ENCODE measurements around the gene PAK5.

PAK5 gene

DNA sequence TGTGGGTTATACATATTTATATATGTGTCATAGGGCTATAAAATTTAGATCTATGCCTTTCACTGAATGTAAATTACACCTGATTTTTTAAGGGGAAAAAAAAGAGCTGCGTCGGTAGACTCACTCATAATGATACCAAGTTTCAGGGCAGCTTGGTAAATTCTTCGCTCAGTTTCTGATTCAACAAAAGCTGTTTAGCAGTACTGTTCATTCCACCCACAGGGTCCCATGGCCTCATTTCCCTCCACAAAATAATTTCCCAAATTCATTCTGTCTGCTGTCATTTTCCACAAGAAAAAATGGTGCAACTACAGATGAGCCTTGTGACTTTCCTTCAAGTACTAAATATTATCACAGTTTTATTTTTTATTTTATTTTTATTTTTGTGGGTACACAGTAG is 63.7 kb downstream of the PAK5 start:
- DNase-seq = no peak

GRCh38 chr20:9769954-9770353 is 68.9 kb downstream of the PAK5 start:
- no peak for DNase-seq

DNA sequence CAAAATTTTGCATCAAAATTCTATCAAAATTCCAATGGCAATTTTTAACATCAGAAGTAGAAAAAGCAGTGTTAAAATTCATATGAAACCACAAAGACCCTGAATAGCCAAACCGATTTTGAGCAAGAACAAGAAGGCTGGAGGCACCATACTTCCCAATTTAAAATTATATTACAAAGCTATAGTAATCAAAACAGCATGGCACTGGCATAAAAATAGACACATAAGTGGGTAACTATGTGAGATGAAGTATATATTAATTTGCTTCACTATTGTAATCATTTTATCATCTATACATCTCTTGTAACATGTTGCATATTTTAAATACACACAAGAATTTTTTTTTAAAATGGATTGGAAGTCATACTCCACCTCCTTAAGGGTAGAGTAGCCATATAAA is 77.4 kb downstream of the PAK5 start:
- no peak for DNase-seq

GRCh38 chr20:9759392-9759791 is 79.5 kb downstream of the PAK5 start:
- DNase-seq = no peak

DNA sequence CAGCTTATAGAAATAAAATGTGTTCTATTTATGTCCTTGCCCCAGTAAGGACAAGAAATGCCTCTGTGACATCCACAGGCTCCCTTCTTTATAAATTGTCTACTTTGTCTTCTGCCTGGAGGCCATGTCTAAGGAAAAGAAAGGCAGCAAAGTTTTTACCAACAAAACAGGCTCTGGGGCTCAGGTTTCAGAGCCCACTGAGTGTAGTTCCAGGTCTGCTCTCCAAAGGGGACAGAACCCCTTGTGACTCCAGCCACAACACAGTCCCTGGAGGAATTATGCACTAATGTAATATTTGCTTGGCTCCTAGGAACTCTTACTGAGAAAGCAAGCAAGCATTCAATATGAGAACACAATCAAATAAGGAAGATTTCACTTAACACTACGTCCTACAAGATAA is 80.1 kb downstream of the PAK5 start:
- no peak for DNase-seq

- no peak for DNase-seq
Measured at GRCh38 chr20:9756660-9757059, 82.2 kb downstream of the PAK5 start.

DNA sequence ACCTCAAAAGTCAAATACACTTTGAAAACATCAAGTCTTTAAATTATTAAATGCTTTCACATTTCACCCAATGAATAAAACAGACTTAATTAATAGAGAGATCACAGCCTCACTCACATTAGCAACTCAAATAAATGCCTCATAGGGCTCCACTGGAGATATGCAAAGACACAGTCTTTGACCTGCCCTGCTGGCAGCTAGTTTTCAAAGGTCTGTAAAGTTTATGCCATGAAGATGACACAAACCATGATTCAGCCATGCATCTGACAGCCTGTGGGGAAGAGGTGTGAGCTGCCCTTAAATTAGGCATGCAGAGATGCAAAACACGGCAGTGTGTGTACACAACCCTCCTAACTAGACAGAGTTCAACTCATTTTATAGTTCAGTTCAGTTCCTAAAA is 83.6 kb downstream of the PAK5 start:
- DNase-seq = no peak

- DNase-seq = no peak
Measured at GRCh38 chr20:9744551-9744950, 94.3 kb downstream of the PAK5 start.

- no peak for DNase-seq
Measured at GRCh38 chr20:9743871-9744270, 95.0 kb downstream of the PAK5 start.

DNA sequence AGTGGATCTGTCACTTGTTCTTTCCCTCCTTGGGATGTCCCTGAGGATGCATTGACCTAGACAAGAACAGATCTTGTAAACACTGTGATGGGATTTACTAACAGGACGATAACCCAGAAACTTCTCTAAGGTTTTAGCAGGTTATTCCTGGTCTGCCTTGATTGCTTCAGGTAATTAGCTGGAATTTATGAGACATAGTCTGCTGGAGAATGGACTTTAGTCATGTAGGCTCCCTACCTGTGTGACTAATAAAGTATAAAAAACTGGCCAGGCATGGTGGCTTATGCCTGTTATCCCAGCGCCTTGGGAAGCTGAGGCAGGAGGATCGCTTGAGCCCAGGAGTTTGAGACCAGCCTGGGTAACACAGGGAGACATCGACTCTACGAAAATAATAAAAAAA is 96.1 kb downstream of the PAK5 start:
- DNase-seq = no peak

DNA sequence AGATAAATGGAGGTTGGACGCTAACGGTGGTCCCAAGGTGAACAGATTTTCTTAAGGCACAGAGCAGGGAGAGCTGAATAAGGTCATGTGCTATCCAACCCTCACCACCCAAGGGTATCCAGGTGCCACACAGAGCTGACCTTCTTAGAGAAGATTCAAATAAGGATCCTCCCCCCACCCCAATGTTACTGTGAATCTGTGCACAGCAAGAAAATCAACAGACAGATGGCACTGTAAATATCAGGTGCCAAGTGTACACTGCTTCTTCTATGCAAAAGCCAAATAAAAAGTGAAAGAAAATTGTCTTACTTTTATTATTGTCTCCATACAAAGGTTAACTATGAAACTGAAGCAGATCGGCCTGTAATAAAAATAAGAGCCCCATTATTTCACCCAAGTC is 96.9 kb downstream of the PAK5 start:
- DNase-seq = no peak

GRCh38 chr20:9740486-9740885 is 98.4 kb downstream of the PAK5 start:
- DNase-seq = no peak

- no peak for DNase-seq
Measured at GRCh38 chr20:9739991-9740390, 98.9 kb downstream of the PAK5 start.

DNA sequence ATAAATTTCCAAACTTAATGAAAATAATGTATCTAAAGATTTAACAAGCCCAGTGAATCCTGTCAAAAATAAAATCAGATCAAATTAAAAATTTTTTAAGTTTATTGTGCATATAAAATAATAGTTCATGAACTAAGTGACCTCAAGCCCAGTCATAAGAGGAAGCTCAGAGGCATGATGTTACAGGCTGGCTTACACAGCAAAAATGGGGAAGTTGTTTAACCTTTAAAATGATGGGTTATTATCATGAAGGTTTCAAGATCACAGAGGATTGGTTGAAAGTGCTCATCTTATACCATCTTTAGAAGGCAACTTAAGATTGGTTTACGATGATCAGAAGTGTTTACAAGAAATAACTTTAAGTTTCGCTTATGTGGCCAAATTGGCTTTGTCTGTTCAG is 102.5 kb downstream of the PAK5 start:
- peak in 1 of 2 experiments; percentile 4 for DNase-seq

GRCh38 chr20:9723501-9724202 is 115.2 kb downstream of the PAK5 start:
- DNase-seq = no peak

- no peak for DNase-seq
Measured at GRCh38 chr20:9711872-9712271, 127.0 kb downstream of the PAK5 start.

DNA sequence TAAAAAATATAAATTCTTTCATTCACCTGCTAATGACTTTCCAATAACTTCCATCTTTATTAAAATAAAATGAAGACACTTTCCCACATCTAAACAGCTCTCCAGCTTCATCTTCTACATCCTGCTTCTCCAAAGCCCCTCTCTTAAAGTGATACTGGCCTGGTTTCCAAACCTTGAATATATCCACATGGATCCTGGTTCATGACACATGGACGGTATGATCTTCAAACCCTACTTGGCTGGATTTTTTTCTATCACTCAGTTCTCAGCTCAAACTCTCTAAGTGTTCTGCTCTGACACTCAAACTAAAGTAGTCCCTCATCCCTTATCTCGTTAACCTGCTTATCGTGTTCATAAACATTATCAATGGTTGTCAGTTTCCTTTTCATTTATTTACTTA is 128.2 kb downstream of the PAK5 start:
- DNase-seq = no peak

DNA sequence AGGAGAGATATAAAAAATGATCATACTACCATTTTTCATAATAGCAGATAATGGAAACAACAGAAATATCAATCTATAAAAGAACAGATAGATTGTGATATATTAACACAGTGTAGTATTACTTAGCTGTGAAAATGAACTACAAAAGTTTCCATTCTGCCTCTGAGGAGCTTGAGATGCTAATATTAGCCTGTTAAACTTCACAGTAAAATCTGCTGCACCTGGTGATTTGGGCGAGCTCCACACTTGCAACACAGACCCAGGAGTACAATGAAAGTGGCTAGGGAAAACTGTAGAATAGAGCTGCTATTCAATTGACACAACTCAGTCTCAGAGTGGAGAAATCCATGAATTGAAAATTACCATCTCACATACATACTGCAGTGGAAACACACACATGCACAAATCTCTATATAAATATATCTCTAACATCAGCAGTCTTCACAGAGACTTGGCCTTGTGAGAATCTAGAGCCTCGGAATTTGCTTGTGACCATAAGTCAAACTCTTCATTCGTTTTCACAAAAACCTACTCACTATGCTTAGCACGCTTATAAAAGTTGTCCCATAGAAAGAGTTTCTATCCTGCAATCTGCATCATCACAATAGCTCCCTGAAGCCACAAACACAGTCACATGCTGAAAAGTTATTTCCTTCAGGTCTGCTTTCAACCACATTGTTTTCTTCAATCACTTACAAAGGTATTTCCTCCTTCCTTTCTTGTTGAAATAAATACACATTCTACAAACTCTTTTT is 133.0 kb downstream of the PAK5 start:
- no peak for DNase-seq

DNA sequence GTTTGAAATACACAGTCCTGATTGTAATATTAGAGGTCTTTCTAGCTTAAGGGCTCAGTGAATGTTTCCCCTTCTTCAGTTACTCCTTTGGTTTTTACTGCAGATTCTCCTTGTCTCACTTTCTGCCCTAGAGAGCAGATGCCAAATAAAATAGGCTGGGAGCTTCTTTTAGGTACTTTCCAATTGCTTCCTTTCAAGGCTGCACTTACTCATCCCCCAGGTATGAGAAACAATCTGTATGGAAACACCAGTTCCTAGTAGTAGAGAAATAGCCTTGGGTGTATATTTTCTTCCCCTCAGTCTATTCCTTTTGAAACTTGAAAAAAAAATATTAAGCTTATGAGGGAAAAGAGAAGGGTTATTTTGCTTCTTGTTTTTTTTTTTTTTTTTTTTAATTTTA is 139.7 kb downstream of the PAK5 start:
- DNase-seq = no peak

DNA sequence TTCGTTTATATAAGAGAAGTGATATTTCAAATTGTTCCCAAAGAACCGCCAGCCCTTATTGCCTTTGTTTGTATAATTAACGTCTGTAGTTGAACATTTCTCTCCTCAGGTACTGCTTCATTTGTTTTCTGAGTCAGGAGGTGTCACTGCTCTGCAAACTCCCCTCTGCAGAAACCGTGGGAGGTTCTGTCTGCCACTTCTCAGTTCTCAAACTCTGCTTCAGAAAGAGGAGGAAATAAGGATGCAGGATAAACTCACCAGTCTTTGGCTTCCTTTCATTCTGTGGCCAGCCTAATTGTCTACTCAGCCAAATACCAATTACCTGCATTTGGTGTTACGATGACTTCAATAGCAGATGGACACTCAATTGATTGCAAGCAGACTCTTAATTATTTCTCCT is 149.8 kb downstream of the PAK5 start:
- DNase-seq = no peak

DNA sequence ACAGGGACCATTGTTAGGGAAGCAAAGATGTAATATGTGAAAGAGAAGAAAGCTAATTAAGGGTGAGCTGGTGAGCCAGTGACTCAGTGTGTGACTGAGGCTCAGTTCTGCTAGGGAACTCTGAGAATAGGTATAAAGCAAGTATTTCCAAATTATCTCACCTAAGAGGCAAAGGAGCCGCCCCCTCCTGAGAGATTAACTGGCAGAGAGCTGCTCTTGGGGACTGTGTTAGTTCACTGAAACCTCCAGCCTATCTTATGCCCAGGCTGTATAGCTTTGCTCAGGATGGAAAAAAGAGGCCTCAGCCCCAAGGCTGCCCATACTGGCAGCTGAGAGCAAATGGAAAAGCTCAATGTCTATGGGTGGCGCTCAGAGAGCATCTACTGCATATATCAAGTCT is 152.0 kb downstream of the PAK5 start:
- DNase-seq = no peak

GRCh38 chr20:9686455-9686854 is 152.4 kb downstream of the PAK5 start:
- no peak for DNase-seq

DNA sequence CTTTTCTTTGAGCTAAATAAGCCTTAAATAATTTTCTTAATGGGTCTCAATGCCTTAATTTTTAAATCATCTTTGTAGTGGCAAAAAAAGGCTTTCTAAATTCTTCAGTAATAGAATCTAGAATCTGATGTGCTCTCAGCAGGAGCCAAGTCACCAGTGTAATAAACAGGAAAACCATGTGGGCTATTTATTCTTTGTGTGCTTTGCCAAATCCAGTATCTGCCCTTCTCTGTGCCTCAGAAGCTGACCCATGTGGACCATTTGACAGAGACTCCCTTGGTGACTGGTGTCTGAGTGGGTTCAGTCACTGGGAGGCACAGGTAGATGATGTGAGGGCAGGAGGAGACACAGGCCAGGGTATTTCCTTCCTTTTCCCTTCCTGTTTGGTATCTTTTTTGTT is 152.9 kb downstream of the PAK5 start:
- no peak for DNase-seq

GRCh38 chr20:9685011-9685410 is 153.9 kb downstream of the PAK5 start:
- no peak for DNase-seq

DNA sequence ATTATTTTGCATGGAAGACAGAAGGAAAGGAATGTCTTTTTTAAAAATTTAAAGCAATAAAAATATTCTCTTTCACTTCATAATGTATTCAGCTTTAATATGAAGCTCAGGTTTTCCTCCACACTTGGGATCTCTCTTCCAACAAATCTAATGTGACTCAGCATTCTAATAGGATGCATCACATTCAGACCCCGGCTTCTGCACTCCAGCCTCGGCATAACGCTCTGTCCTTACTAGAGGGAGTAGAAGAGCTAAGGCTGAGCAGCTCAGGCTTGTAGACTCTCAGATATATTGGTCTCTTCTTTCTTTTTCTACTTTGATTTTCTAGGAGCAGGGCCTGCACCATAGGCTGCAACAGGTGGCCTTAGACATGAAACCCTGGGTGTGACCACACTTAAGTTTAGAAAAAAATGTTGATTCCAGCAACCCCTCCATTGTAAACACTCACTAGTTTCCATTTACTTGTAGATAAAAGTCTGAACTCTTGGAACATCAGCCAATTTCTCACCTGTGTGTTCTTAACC is 161.7 kb downstream of the PAK5 start:
- DNase-seq = no peak
